Measurements from ENCODE around the gene AUTS2.
A peak's percentile ranks its signal among the peaks of the same experiment; 100 is the strongest.

The AUTS2 gene

GRCh38 chr7:69939317-69939716 lies 341.0 kb downstream of the AUTS2 start:
- no peak for DNase-seq (ENCODE audit: low spot score)

GRCh38 chr7:69941077-69941651 lies 342.9 kb downstream of the AUTS2 start:
- DNase-seq (ENCODE audit: low spot score), result no peak

- no peak for DNase-seq (ENCODE audit: low spot score)
Observed at GRCh38 chr7:69942573-69942972, 344.3 kb downstream of the AUTS2 start.

GRCh38 chr7:69946901-69947300 lies 348.6 kb downstream of the AUTS2 start:
- no peak for DNase-seq (ENCODE audit: low spot score)

GRCh38 chr7:69947998-69948397 lies 349.7 kb downstream of the AUTS2 start:
- no peak for DNase-seq (ENCODE audit: low spot score)

- DNase-seq (ENCODE audit: low spot score), result no peak
Observed at GRCh38 chr7:69949122-69949521, 350.8 kb downstream of the AUTS2 start.

GRCh38 chr7:69951458-69951857 lies 353.2 kb downstream of the AUTS2 start:
- DNase-seq (ENCODE audit: low spot score), result no peak

GRCh38 chr7:69953136-69954067 lies 355.1 kb downstream of the AUTS2 start:
- DNase-seq (ENCODE audit: low spot score), result peak; percentile 48

- DNase-seq (ENCODE audit: low spot score), result no peak
Observed at GRCh38 chr7:69956541-69956940, 358.3 kb downstream of the AUTS2 start.

- no peak for DNase-seq (ENCODE audit: low spot score)
Observed at GRCh38 chr7:69957661-69958060, 359.4 kb downstream of the AUTS2 start.

- DNase-seq (ENCODE audit: low spot score), result no peak
Observed at GRCh38 chr7:69959789-69960499, 361.7 kb downstream of the AUTS2 start.

GRCh38 chr7:69961436-69961835 lies 363.2 kb downstream of the AUTS2 start:
- DNase-seq (ENCODE audit: low spot score), result no peak

GRCh38 chr7:69962186-69963065 lies 364.2 kb downstream of the AUTS2 start:
- DNase-seq (ENCODE audit: low spot score), result peak; percentile 4

GRCh38 chr7:69963393-69963792 lies 365.1 kb downstream of the AUTS2 start:
- DNase-seq (ENCODE audit: low spot score), result no peak

- DNase-seq (ENCODE audit: low spot score), result no peak
Observed at GRCh38 chr7:69966766-69967591, 368.7 kb downstream of the AUTS2 start.

- DNase-seq (ENCODE audit: low spot score), result no peak
Observed at GRCh38 chr7:69967689-69968450, 369.6 kb downstream of the AUTS2 start.

GRCh38 chr7:69968969-69969556 lies 370.8 kb downstream of the AUTS2 start:
- no peak for DNase-seq (ENCODE audit: low spot score)

GRCh38 chr7:69981646-69982045 lies 383.4 kb downstream of the AUTS2 start:
- no peak for DNase-seq (ENCODE audit: low spot score)

GRCh38 chr7:69982197-69982596 lies 383.9 kb downstream of the AUTS2 start:
- DNase-seq (ENCODE audit: low spot score), result no peak

GRCh38 chr7:69989551-69989950 lies 391.3 kb downstream of the AUTS2 start:
- no peak for DNase-seq (ENCODE audit: low spot score)

All from germinal center (tissue), 1 donor.